Measurements from ENCODE around the gene KCNK4.

DNA sequence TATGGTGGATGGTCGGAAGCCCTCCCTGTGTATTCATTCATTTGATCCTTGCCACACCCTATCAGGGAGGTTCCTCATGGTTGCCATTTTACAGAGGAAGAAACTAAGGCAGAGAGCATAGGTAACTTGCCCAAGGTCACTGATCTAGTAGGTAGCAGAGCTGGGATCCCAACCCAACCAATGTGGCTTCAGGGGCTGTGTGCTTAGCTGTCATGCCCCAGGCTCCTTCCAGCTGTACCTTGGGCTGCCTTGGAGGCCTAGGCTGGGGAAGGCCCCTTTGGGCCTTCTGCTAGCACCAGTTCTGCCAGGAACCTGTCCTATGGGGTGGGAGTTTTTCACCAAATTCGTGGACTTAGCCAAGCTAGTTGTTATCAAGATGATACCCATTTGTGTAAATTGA is 15.3 kb upstream of the KCNK4 start:
- TF ChIP-seq CHD4 (IDR thresholded peaks at IDR 0.05; ENCODE audit: borderline replicate concordance), result no peak
- TF ChIP-seq, protein P1, sequence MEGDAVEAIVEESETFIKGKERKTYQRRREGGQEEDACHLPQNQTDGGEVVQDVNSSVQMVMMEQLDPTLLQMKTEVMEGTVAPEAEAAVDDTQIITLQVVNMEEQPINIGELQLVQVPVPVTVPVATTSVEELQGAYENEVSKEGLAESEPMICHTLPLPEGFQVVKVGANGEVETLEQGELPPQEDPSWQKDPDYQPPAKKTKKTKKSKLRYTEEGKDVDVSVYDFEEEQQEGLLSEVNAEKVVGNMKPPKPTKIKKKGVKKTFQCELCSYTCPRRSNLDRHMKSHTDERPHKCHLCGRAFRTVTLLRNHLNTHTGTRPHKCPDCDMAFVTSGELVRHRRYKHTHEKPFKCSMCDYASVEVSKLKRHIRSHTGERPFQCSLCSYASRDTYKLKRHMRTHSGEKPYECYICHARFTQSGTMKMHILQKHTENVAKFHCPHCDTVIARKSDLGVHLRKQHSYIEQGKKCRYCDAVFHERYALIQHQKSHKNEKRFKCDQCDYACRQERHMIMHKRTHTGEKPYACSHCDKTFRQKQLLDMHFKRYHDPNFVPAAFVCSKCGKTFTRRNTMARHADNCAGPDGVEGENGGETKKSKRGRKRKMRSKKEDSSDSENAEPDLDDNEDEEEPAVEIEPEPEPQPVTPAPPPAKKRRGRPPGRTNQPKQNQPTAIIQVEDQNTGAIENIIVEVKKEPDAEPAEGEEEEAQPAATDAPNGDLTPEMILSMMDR (IDR thresholded peaks at IDR 0.05), result no peak
- TF ChIP-seq, protein P2, sequence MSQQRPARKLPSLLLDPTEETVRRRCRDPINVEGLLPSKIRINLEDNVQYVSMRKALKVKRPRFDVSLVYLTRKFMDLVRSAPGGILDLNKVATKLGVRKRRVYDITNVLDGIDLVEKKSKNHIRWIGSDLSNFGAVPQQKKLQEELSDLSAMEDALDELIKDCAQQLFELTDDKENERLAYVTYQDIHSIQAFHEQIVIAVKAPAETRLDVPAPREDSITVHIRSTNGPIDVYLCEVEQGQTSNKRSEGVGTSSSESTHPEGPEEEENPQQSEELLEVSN (IDR thresholded peaks at IDR 0.05; ENCODE audit: borderline replicate concordance, low read depth), result no peak
- TF ChIP-seq GATA3 (IDR thresholded peaks at IDR 0.05; ENCODE audit: borderline replicate concordance), result no peak
- TF ChIP-seq JUNB (IDR thresholded peaks at IDR 0.05), result no peak
- no peak for TF ChIP-seq MAZ (IDR thresholded peaks at IDR 0.05; ENCODE audit: borderline replicate concordance, low read depth, low read length)
- no peak for TF ChIP-seq FOXS1 (CRISPR knock-in tag; IDR thresholded peaks at IDR 0.05)
- no peak for TF ChIP-seq RARB (CRISPR knock-in tag; IDR thresholded peaks at IDR 0.05)
- no peak for TF ChIP-seq ZFP36 (IDR thresholded peaks at IDR 0.05; ENCODE audit: borderline replicate concordance, partially characterized antibody)
- TF ChIP-seq POLR2A (IDR thresholded peaks at IDR 0.05; ENCODE audit: low read length), result no peak
- TF ChIP-seq RFX5 (IDR thresholded peaks at IDR 0.05), result no peak
- TF ChIP-seq EP300 (IDR thresholded peaks at IDR 0.05), result no peak
- TF ChIP-seq, protein P3, sequence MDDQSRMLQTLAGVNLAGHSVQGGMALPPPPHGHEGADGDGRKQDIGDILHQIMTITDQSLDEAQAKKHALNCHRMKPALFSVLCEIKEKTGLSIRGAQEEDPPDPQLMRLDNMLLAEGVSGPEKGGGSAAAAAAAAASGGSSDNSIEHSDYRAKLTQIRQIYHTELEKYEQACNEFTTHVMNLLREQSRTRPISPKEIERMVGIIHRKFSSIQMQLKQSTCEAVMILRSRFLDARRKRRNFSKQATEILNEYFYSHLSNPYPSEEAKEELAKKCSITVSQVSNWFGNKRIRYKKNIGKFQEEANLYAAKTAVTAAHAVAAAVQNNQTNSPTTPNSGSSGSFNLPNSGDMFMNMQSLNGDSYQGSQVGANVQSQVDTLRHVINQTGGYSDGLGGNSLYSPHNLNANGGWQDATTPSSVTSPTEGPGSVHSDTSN (IDR thresholded peaks at IDR 0.05), result no peak
- TF ChIP-seq, protein P4, sequence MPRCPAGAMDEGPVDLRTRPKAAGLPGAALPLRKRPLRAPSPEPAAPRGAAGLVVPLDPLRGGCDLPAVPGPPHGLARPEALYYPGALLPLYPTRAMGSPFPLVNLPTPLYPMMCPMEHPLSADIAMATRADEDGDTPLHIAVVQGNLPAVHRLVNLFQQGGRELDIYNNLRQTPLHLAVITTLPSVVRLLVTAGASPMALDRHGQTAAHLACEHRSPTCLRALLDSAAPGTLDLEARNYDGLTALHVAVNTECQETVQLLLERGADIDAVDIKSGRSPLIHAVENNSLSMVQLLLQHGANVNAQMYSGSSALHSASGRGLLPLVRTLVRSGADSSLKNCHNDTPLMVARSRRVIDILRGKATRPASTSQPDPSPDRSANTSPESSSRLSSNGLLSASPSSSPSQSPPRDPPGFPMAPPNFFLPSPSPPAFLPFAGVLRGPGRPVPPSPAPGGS (IDR thresholded peaks at IDR 0.05), result no peak

Measured in A549 (cell line).